GM23338 (cell line): ENCODE data around the gene PTPRO. TPM values are rescaled to one million over a fixed set of nuclear protein-coding genes. Genes with fewer than 3 reads are reported as not detected.

Experiments used
- ATAC-seq: fragments of 200-7000 bp; cut with Tn5 transposase; 3 replicates; pipeline ENCODE4 v1.9.1; 2020
- DNase-seq: peaks from one replicate; pipeline ENCODE4 v3.0.0-alpha.2; 2015; ENCODE audit warnings: low spot score
- H2AFZ ChIP-seq: fragments of 200-600 bp; sonication (generic); 2 replicates; pipeline ENCODE4 v1.8.0; 2016; ENCODE audit warnings: antibody characterized with exemption, mild to moderate bottlenecking, moderate library complexity
- H3F3A ChIP-seq: fragments of 200-600 bp; sonication (generic); replicated peaks from 2 replicates; pipeline ENCODE4 v1.8.0; 2017; ENCODE audit warnings: antibody characterized with exemption, mixed run types, low read depth
- H3K27ac ChIP-seq: fragments of 200-600 bp; sonication (generic); 2 replicates; pipeline ENCODE4 v1.6.1; 2016; ENCODE audit warnings: low read depth
- H3K27me3 ChIP-seq: fragments of 200-600 bp; sonication (generic); 2 replicates; pipeline ENCODE4 v1.8.0; 2016; ENCODE audit warnings: mild to moderate bottlenecking, mixed run types, moderate library complexity; ENCODE audit not compliant: insufficient read depth
- H3K36me3 ChIP-seq: fragments of 200-600 bp; sonication (generic); 2 replicates; pipeline ENCODE4 v1.8.0; 2016; ENCODE audit warnings: mild to moderate bottlenecking; ENCODE audit not compliant: insufficient read depth
- H3K4me1 ChIP-seq: fragments of 200-600 bp; sonication (generic); 2 replicates; pipeline ENCODE4 v1.8.0; 2016; ENCODE audit warnings: mild to moderate bottlenecking, moderate library complexity; ENCODE audit not compliant: insufficient read depth
- H3K4me2 ChIP-seq: fragments of 200-600 bp; sonication (generic); 2 replicates; pipeline ENCODE4 v1.7.1; 2017; ENCODE audit warnings: mixed run types
- H3K4me3 ChIP-seq: fragments of 200-600 bp; sonication (generic); 2 replicates; pipeline ENCODE4 v1.6.1; 2016; ENCODE audit warnings: mixed run types
- H3K79me2 ChIP-seq: fragments of 200-600 bp; sonication (generic); replicated peaks from 2 replicates; pipeline ENCODE4 v1.8.0; 2017; ENCODE audit warnings: mild to moderate bottlenecking; ENCODE audit not compliant: insufficient read depth
- H3K9me2 ChIP-seq: fragments of 200-600 bp; sonication (generic); 2 replicates; pipeline ENCODE4 v1.8.0; 2017; ENCODE audit not compliant: insufficient read depth
- H4K20me1 ChIP-seq: fragments of 200-600 bp; sonication (generic); replicated peaks from 2 replicates; pipeline ENCODE4 v1.8.0; 2017; ENCODE audit warnings: mild to moderate bottlenecking; ENCODE audit not compliant: insufficient read depth
- H3K27ac Mint-ChIP-seq: 2 replicates; pipeline ENCODE4 v1.8.0; 2020; ENCODE audit warnings: inconsistent platforms, mild to moderate bottlenecking, moderate library complexity, mixed read lengths
- H3K27me3 Mint-ChIP-seq: 3 replicates; pipeline ENCODE4 v1.8.0; 2022; ENCODE audit warnings: low read depth, mild to moderate bottlenecking, moderate library complexity, mixed read lengths, inconsistent platforms; ENCODE audit not compliant: insufficient read depth, poor library complexity
- H3K36me3 Mint-ChIP-seq: 3 replicates; pipeline ENCODE4 v1.8.0; 2021; ENCODE audit warnings: low read depth, mild to moderate bottlenecking, inconsistent platforms, moderate library complexity, mixed read lengths
- H3K4me1 Mint-ChIP-seq: 3 replicates; pipeline ENCODE4 v1.8.0; 2020; ENCODE audit warnings: mild to moderate bottlenecking, inconsistent platforms, mixed read lengths
- H3K4me3 Mint-ChIP-seq: 3 replicates; pipeline ENCODE4 v1.8.0; 2021; ENCODE audit warnings: moderate library complexity, mild to moderate bottlenecking, inconsistent platforms, mixed read lengths
- H3K9me3 Mint-ChIP-seq: 3 replicates; pipeline ENCODE4 v1.8.0; 2020; ENCODE audit warnings: moderate library complexity, mild to moderate bottlenecking, inconsistent platforms, mixed read lengths
- CREB1 ChIP-seq: fragments of 250-450 bp; sonication (Bioruptor Pico); IDR thresholded peaks from 2 replicates; pipeline ENCODE4 v1.5.0; 2020; ENCODE audit warnings: low read depth, mild to moderate bottlenecking, moderate library complexity
- EZH2 ChIP-seq: fragments of 200-600 bp; sonication (generic); IDR thresholded peaks from one replicate; pipeline ENCODE4 v1.8.0; 2017; ENCODE audit warnings: antibody characterized with exemption, mild to moderate bottlenecking, low read depth; ENCODE audit not compliant: unreplicated experiment
- EZH2phosphoT487 ChIP-seq: fragments of 200-600 bp; sonication (generic); IDR thresholded peaks from one replicate; pipeline ENCODE4 v1.8.1; 2018; ENCODE audit warnings: antibody characterized with exemption; ENCODE audit not compliant: unreplicated experiment
- JUNB ChIP-seq: IDR thresholded peaks from one replicate; pipeline ENCODE4 v1.6.1; 2016; ENCODE audit warnings: antibody characterized with exemption; ENCODE audit not compliant: unreplicated experiment
- NANOG ChIP-seq: IDR thresholded peaks from 2 replicates; pipeline ENCODE4 v1.6.1; 2016; ENCODE audit warnings: antibody characterized with exemption, borderline replicate concordance
- POLR2AphosphoS5 ChIP-seq: IDR thresholded peaks from 2 replicates; pipeline ENCODE4 v1.6.1; 2016; ENCODE audit warnings: antibody characterized with exemption, low read depth
- STAT1 ChIP-seq: IDR thresholded peaks from one replicate; pipeline ENCODE4 v1.6.1; 2016; ENCODE audit warnings: antibody characterized with exemption; ENCODE audit not compliant: unreplicated experiment
- ZNF114 ChIP-seq: fragments of 250-450 bp; sonication (Bioruptor Pico); IDR thresholded peaks from 2 replicates; pipeline ENCODE4 v1.5.0; 2020; ENCODE audit warnings: mild to moderate bottlenecking, moderate library complexity
- ZNF331 ChIP-seq: fragments of 250-450 bp; sonication (Bioruptor Pico); IDR thresholded peaks from 2 replicates; pipeline ENCODE4 v1.5.0; 2020; ENCODE audit warnings: low read depth, mild to moderate bottlenecking, moderate library complexity
- polyA plus RNA-seq: library from polyadenylated mRNA; unstranded; fragments of >200 nt; fragmentation: Nextera tagmentation; extraction: Ambion mirVana; gene quantifications from 2 replicates; pipeline ENCODE4 v1.2.1, GENCODE V29; 2016
- total RNA-seq: library from RNA; depleted of rRNA; stranded (reverse); fragments of >200 nt; shearing (Covaris generic); gene quantifications from 2 replicates; pipeline ENCODE4 v1.2.3, GENCODE V29; 2014
- TF ChIP-seq, protein P1 (sequence below): IDR thresholded peaks from 2 replicates; pipeline ENCODE4 v1.6.1; 2016; ENCODE audit warnings: antibody characterized with exemption
- TF ChIP-seq, protein P2 (sequence below): IDR thresholded peaks from one replicate; pipeline ENCODE4 v1.6.1; 2018; ENCODE audit warnings: antibody characterized with exemption; ENCODE audit not compliant: unreplicated experiment
- TF ChIP-seq, protein P3 (sequence below), 2 experiments: fragments of 200-600 bp in 1 of 2; sonication (generic) in 1 of 2; conservative IDR thresholded peaks; 2 replicates each; pipeline versions ENCODE4 v1.5.1 to v1.6.1; 2016 to 2017; ENCODE audit warnings: antibody characterized with exemption in 2 of 2, low read depth in 2 of 2, mild to moderate bottlenecking in 2 of 2, moderate library complexity in 1 of 2

Gene PTPRO
- total and polyA plus RNA-seq, 2 experiments from 2014 or later: 1.4 to 1.5 TPM

DNA sequence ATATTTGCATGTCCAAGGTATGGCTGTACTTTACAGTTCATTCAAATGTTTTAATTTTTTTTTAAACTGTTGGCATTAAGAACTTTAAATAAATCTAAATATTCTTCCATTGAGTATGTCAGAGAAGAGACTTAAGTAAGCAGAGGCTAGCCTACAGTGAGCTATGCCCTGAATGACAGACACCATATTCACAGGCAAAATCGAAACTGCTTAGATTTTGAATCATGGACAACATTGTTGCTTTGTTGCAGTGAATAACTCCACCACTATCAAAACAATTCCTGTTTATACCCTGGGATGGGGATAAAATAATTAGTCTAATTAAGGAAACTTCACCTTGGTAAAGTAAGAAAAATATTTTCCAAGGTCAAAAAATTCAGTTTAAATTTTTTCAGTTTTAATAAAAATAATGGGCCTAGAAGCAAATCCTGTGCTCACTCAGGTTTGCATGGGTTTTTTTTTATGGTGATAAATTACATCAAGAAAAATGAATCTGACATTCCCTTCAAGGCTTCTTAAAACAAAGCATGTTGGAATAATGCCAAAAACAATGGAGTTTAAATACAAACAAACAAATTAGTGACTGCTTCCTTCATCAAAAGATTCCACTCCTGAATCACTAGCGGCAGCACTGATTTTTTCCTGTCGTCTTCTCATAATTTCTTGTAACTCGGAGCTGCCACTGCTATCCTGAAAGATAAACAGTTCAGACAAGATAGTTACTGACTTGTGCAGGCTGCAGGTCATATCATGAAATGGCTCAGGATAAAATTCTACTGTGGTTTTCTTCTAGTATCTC, 298.6 kb downstream of the PTPRO start (continued):
- no peak for TF ChIP-seq POLR2AphosphoS5
- TF ChIP-seq JUNB: no peak
- no peak for TF ChIP-seq CREB1 (CRISPR knock-in tag)
- TF ChIP-seq STAT1: no peak
- TF ChIP-seq ZNF114 (CRISPR knock-in tag): no peak
- no peak for TF ChIP-seq EZH2
- TF ChIP-seq ZNF331 (CRISPR knock-in tag): no peak
- no peak for TF ChIP-seq NANOG
- no peak for TF ChIP-seq EZH2phosphoT487
- TF ChIP-seq, protein P1, sequence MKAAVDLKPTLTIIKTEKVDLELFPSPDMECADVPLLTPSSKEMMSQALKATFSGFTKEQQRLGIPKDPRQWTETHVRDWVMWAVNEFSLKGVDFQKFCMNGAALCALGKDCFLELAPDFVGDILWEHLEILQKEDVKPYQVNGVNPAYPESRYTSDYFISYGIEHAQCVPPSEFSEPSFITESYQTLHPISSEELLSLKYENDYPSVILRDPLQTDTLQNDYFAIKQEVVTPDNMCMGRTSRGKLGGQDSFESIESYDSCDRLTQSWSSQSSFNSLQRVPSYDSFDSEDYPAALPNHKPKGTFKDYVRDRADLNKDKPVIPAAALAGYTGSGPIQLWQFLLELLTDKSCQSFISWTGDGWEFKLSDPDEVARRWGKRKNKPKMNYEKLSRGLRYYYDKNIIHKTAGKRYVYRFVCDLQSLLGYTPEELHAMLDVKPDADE: no peak

DNA sequence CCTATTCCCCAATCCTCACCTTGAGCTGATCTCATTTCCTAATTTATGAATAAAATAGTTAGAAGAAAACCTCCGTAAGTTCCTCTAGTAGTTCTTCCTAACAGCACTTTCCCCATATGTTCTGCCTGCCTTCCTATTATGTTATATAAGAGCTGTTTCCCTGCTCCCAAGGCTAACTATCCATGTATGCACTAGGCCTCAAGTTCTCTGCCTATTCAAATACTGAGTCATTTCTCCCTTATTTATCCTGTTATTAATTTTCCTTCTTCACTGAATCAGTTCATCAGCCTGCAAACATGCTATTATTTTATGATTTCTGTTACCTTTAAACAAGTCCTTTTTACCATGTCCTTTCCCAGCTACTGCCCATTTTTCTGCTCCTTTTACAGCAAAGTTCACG, 302.8 kb downstream of the PTPRO start:
- no peaks in the 10 kb centered on the region for H3K36me3 ChIP-seq
- no peaks in the 10 kb centered on the region for H3K79me2 ChIP-seq
- peaks cover 5% of the 10 kb centered on the region; the same call in 1 of the 2 replicates for H3K4me1 ChIP-seq
- no peak for DNase-seq
- no peak overlapping the region for H3K4me3 Mint-ChIP-seq
- H3K27ac Mint-ChIP-seq: no peak overlapping the region
- no peaks in the 10 kb centered on the region for H3K9me2 ChIP-seq
- H3K4me3 ChIP-seq: no peak overlapping the region
- no peak for TF ChIP-seq NANOG
- TF ChIP-seq ZNF331 (CRISPR knock-in tag): no peak
- TF ChIP-seq EZH2: no peak
- no peak for TF ChIP-seq CREB1 (CRISPR knock-in tag)
- TF ChIP-seq JUNB: no peak
- TF ChIP-seq, protein P2, sequence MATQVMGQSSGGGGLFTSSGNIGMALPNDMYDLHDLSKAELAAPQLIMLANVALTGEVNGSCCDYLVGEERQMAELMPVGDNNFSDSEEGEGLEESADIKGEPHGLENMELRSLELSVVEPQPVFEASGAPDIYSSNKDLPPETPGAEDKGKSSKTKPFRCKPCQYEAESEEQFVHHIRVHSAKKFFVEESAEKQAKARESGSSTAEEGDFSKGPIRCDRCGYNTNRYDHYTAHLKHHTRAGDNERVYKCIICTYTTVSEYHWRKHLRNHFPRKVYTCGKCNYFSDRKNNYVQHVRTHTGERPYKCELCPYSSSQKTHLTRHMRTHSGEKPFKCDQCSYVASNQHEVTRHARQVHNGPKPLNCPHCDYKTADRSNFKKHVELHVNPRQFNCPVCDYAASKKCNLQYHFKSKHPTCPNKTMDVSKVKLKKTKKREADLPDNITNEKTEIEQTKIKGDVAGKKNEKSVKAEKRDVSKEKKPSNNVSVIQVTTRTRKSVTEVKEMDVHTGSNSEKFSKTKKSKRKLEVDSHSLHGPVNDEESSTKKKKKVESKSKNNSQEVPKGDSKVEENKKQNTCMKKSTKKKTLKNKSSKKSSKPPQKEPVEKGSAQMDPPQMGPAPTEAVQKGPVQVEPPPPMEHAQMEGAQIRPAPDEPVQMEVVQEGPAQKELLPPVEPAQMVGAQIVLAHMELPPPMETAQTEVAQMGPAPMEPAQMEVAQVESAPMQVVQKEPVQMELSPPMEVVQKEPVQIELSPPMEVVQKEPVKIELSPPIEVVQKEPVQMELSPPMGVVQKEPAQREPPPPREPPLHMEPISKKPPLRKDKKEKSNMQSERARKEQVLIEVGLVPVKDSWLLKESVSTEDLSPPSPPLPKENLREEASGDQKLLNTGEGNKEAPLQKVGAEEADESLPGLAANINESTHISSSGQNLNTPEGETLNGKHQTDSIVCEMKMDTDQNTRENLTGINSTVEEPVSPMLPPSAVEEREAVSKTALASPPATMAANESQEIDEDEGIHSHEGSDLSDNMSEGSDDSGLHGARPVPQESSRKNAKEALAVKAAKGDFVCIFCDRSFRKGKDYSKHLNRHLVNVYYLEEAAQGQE: no peak
- TF ChIP-seq, protein P3, sequence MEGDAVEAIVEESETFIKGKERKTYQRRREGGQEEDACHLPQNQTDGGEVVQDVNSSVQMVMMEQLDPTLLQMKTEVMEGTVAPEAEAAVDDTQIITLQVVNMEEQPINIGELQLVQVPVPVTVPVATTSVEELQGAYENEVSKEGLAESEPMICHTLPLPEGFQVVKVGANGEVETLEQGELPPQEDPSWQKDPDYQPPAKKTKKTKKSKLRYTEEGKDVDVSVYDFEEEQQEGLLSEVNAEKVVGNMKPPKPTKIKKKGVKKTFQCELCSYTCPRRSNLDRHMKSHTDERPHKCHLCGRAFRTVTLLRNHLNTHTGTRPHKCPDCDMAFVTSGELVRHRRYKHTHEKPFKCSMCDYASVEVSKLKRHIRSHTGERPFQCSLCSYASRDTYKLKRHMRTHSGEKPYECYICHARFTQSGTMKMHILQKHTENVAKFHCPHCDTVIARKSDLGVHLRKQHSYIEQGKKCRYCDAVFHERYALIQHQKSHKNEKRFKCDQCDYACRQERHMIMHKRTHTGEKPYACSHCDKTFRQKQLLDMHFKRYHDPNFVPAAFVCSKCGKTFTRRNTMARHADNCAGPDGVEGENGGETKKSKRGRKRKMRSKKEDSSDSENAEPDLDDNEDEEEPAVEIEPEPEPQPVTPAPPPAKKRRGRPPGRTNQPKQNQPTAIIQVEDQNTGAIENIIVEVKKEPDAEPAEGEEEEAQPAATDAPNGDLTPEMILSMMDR (conservative IDR thresholded peaks at IDR 0.05; ENCODE audit: low read depth in 2 of 2): no peak
- no peak for TF ChIP-seq EZH2phosphoT487
- TF ChIP-seq POLR2AphosphoS5: no peak
- no peaks in the 10 kb centered on the region for H3K27me3 Mint-ChIP-seq
- no peaks in the 10 kb centered on the region for H3K9me3 Mint-ChIP-seq
- no peaks in the 10 kb centered on the region for H3K27me3 ChIP-seq
- H3K4me1 Mint-ChIP-seq: peaks cover 7% of the 10 kb centered on the region; the same call in 2 of the 3 replicates
- no peaks in the 10 kb centered on the region for H3K36me3 Mint-ChIP-seq
- H3F3A ChIP-seq: no peaks in the 10 kb centered on the region
- no peak overlapping the region for H3K4me2 ChIP-seq
- H2AFZ ChIP-seq: no peak overlapping the region
- H3K27ac ChIP-seq: no peak overlapping the region
- no peak for ATAC-seq
- no peaks in the 10 kb centered on the region for H4K20me1 ChIP-seq
